ENCODE measurements around the gene SLC25A24. TPM values are rescaled to one million over a fixed set of nuclear protein-coding genes. Genes with fewer than 3 reads are reported as not detected.
"Not testable (repeated sequence)": the region's sequence is repeated elsewhere in the genome, so short reads cannot be mapped to it uniquely, and the experiment has no call there.

The SLC25A24 gene
- total and polyA plus RNA-seq, 10 of the 15 experiments (the other 5 are each of a cell fraction or from before 2014, with no cell fraction given), result 4.0 to 20.6 (median 14.2) TPM

GRCh38 chr1:108133148-108133547 lies 67.0 kb downstream of the SLC25A24 start:
- H3K36me3 ChIP-seq (ENCODE audit: control insufficient read depth in 2 of 2, insufficient read depth in 2 of 2, low read length in 1 of 2); H3K27me3 ChIP-seq (replicated peaks in 1 of 2; ENCODE audit: control insufficient read depth in 2 of 2, insufficient read depth in 2 of 2, low read length in 1 of 2); H3K9ac ChIP-seq (ENCODE audit: control insufficient read depth, insufficient read depth, low read length); DNase-seq (ENCODE audit: low read depth, low spot score); RAD21 ChIA-PET (ENCODE audit: unreplicated experiment); CTCF ChIA-PET; ATAC-seq; H3K79me2 ChIP-seq (ENCODE audit: control insufficient read depth, insufficient read depth, low read length); FAIRE-seq; H4K20me1 ChIP-seq (ENCODE audit: control insufficient read depth, insufficient read depth); H3K4me1 ChIP-seq (ENCODE audit: control insufficient read depth, insufficient read depth, low read length); H3K27ac ChIP-seq (ENCODE audit: control insufficient read depth, insufficient read depth); BruUV-seq (replicated peaks); H3K9me3 ChIP-seq (replicated peaks; ENCODE audit: control insufficient read depth, insufficient read depth, low read length); H3K4me3 ChIP-seq; intact Hi-C loops (cut with micrococcal nuclease; ENCODE audit: unreplicated experiment); H3K4me2 ChIP-seq (ENCODE audit: control insufficient read depth, insufficient read depth); in situ Hi-C loops (cut with MboI); H2AFZ ChIP-seq (ENCODE audit: control insufficient read depth, low read depth, low read length); POLR2A ChIA-PET; SMC1A ChIA-PET (ENCODE audit: uncharacterized antibody, unreplicated experiment): not testable (repeated sequence)
- 91% methylated on average over 2 of the region's 2 CpGs for WGBS (ENCODE audit: insufficient coverage, insufficient replicate concordance, low lambda C conversion rate, missing lambda C conversion rate)

DNA sequence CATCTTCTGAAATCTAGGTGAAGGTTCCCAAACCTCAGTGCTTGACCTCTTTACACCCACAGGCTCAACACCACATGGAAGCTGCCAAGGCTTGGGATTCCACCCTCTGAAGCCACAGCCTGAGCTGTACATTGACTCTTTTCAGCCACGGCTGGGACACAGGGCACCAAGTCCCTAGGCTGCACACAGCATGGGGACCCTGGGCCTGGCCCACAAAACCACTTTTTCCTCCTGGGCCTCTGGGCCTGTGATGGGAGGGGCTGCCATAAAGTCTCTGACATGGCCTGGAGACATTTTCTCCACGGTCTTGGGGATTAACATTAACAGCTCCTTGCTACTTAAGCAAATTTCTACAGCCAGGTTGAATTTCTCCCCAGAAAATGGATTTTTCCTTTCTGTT lies 67.8 kb downstream of the SLC25A24 start:
- CTCF ChIA-PET; in situ Hi-C loops (cut with MboI); POLR2A ChIA-PET: not testable (repeated sequence)

DNA sequence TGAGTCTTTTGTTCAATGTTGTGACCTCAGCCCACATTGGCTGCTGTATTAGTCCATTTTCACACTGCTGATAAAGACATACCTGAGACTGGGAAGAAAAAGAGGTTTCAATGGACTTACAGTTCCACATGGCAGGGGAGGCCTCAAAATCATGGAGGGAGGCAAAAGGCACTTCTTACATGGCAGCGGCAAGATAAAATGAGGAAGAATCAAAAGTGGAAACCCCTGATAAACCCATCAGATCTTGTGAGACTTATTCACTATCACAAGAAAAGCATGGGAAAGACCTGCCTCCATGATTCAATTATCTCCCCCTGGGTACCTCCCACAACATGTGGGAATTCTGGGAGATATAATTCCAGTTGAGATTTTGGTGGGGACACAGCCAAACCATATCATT lies 68.9 kb downstream of the SLC25A24 start:
- SMC1A ChIA-PET (ENCODE audit: uncharacterized antibody, unreplicated experiment); H3K9ac ChIP-seq (ENCODE audit: control insufficient read depth, insufficient read depth, low read length); H4K20me1 ChIP-seq (ENCODE audit: control insufficient read depth, insufficient read depth); H2AFZ ChIP-seq (ENCODE audit: control insufficient read depth, low read depth, low read length); H3K4me3 ChIP-seq; H3K79me2 ChIP-seq (ENCODE audit: control insufficient read depth, insufficient read depth, low read length); in situ Hi-C loops (cut with MboI); H3K9me3 ChIP-seq (replicated peaks; ENCODE audit: control insufficient read depth, insufficient read depth, low read length); H3K27me3 ChIP-seq (replicated peaks in 1 of 2; ENCODE audit: control insufficient read depth in 2 of 2, insufficient read depth in 2 of 2, low read length in 1 of 2); H3K4me1 ChIP-seq (ENCODE audit: control insufficient read depth, insufficient read depth, low read length); RAD21 ChIA-PET (ENCODE audit: unreplicated experiment); POLR2A ChIA-PET; H3K27ac ChIP-seq (ENCODE audit: control insufficient read depth, insufficient read depth); DNase-seq (ENCODE audit: low read depth, low spot score); CTCF ChIA-PET; H3K4me2 ChIP-seq (ENCODE audit: control insufficient read depth, insufficient read depth); BruUV-seq (replicated peaks); FAIRE-seq; ATAC-seq; intact Hi-C loops (cut with micrococcal nuclease; ENCODE audit: unreplicated experiment); H3K36me3 ChIP-seq (ENCODE audit: control insufficient read depth in 2 of 2, insufficient read depth in 2 of 2, low read length in 1 of 2): not testable (repeated sequence)
- 65% methylated on average over 1 of the region's 1 CpG for WGBS (ENCODE audit: insufficient coverage, insufficient replicate concordance, low lambda C conversion rate, missing lambda C conversion rate)

More for the DNA sequence above, 67.8 kb downstream of the SLC25A24 start:
- DNase-seq (ENCODE audit: low read depth, low spot score); ATAC-seq; H3K27ac ChIP-seq (ENCODE audit: control insufficient read depth, insufficient read depth); H4K20me1 ChIP-seq (ENCODE audit: control insufficient read depth, insufficient read depth); H3K79me2 ChIP-seq (ENCODE audit: control insufficient read depth, insufficient read depth, low read length); H3K27me3 ChIP-seq (replicated peaks in 1 of 2; ENCODE audit: control insufficient read depth in 2 of 2, insufficient read depth in 2 of 2, low read length in 1 of 2); H3K4me2 ChIP-seq (ENCODE audit: control insufficient read depth, insufficient read depth); H3K36me3 ChIP-seq (ENCODE audit: control insufficient read depth in 2 of 2, insufficient read depth in 2 of 2, low read length in 1 of 2); SMC1A ChIA-PET (ENCODE audit: uncharacterized antibody, unreplicated experiment); H3K4me1 ChIP-seq (ENCODE audit: control insufficient read depth, insufficient read depth, low read length); RAD21 ChIA-PET (ENCODE audit: unreplicated experiment); FAIRE-seq; H3K9ac ChIP-seq (ENCODE audit: control insufficient read depth, insufficient read depth, low read length); BruUV-seq (replicated peaks); H3K4me3 ChIP-seq; intact Hi-C loops (cut with micrococcal nuclease; ENCODE audit: unreplicated experiment); H2AFZ ChIP-seq (ENCODE audit: control insufficient read depth, low read depth, low read length); H3K9me3 ChIP-seq (replicated peaks; ENCODE audit: control insufficient read depth, insufficient read depth, low read length): not testable (repeated sequence)
- WGBS (ENCODE audit: insufficient coverage, insufficient replicate concordance, low lambda C conversion rate, missing lambda C conversion rate), result 42% methylated on average over 2 of the region's 2 CpGs
